Loucy (cell line): ENCODE data around the gene TM9SF3.

Source experiments
- H2AFZ ChIP-seq: fragments of 200-600 bp; sonication (generic); 2 replicates; pipeline ENCODE4 v1.6.0; 2016; ENCODE audit warnings: antibody characterized with exemption, mild to moderate bottlenecking, low read length, moderate library complexity
- H3F3A ChIP-seq: fragments of 200-600 bp; 2 replicates; pipeline ENCODE4 v1.6.0; 2016; ENCODE audit warnings: antibody characterized with exemption, low read depth, mild to moderate bottlenecking
- H3K27me3 ChIP-seq: fragments of 200-600 bp; sonication (generic); 2 replicates; pipeline ENCODE4 v1.6.1; 2014; ENCODE audit warnings: low read length, mild to moderate bottlenecking; ENCODE audit not compliant: insufficient read depth, poor library complexity, severe bottlenecking
- H3K36me3 ChIP-seq: fragments of 200-600 bp; sonication (generic); 2 replicates; pipeline ENCODE4 v1.6.1; 2016; ENCODE audit warnings: low read length; ENCODE audit not compliant: insufficient read depth
- H3K4me1 ChIP-seq: fragments of 200-600 bp; sonication (generic); 2 replicates; pipeline ENCODE4 v1.5.1; 2014; ENCODE audit warnings: low read length, mild to moderate bottlenecking; ENCODE audit not compliant: insufficient read depth, poor library complexity, severe bottlenecking
- H3K4me2 ChIP-seq: fragments of 200-600 bp; sonication (generic); 2 replicates; pipeline ENCODE4 v1.6.0; 2014; ENCODE audit warnings: antibody characterized with exemption, low read length, low read depth, mild to moderate bottlenecking; ENCODE audit not compliant: poor library complexity, severe bottlenecking
- H3K4me3 ChIP-seq: fragments of 200-600 bp; sonication (generic); 2 replicates; pipeline ENCODE4 v1.5.1; 2014; ENCODE audit warnings: low read length, mild to moderate bottlenecking, mixed read lengths; ENCODE audit not compliant: poor library complexity, severe bottlenecking
- H3K79me2 ChIP-seq: fragments of 200-600 bp; sonication (generic); 2 replicates; pipeline ENCODE4 v1.6.1; 2014; ENCODE audit warnings: low read length; ENCODE audit not compliant: insufficient read depth
- H3K9ac ChIP-seq: fragments of 200-600 bp; sonication (generic); 2 replicates; pipeline ENCODE4 v1.6.0; 2014; ENCODE audit warnings: mild to moderate bottlenecking, low read depth, low read length, moderate library complexity; ENCODE audit not compliant: poor library complexity, severe bottlenecking
- H3K9me2 ChIP-seq: fragments of 200-600 bp; sonication (generic); replicated peaks from 2 replicates; pipeline ENCODE4 v1.6.1; 2016; ENCODE audit warnings: low read depth, low read length, mixed read lengths
- H3K9me3 ChIP-seq: fragments of 200-600 bp; sonication (generic); 2 replicates; pipeline ENCODE4 v1.6.1; 2014; ENCODE audit warnings: mild to moderate bottlenecking, antibody characterized with exemption, low read length, low read depth; ENCODE audit not compliant: insufficient read depth
- H4K20me1 ChIP-seq: fragments of 200-600 bp; sonication (generic); 2 replicates; pipeline ENCODE4 v1.6.0; 2014; ENCODE audit warnings: antibody characterized with exemption, low read length, mild to moderate bottlenecking; ENCODE audit not compliant: insufficient read depth, poor library complexity, severe bottlenecking
- CTCF ChIP-seq: fragments of 200-600 bp; sonication (generic); conservative IDR thresholded peaks from 2 replicates; pipeline ENCODE4 v1.5.1; 2014; ENCODE audit warnings: mild to moderate bottlenecking, antibody characterized with exemption, low read length
- EZH2phosphoT487 ChIP-seq: fragments of 200-600 bp; IDR thresholded peaks from 2 replicates; pipeline ENCODE4 v1.6.1; 2018; ENCODE audit warnings: antibody characterized with exemption, mild to moderate bottlenecking, moderate library complexity, borderline replicate concordance

Gene TM9SF3

GRCh38 chr10:96598846-96599245 lies 12.0 kb upstream of the TM9SF3 start:
- no peak overlapping the region for H2AFZ ChIP-seq
- no peaks in the 10 kb centered on the region for H3K9me3 ChIP-seq
- H3K4me3 ChIP-seq, result no peak overlapping the region
- no peaks in the 10 kb centered on the region for H3K4me1 ChIP-seq
- no peak overlapping the region for H3K4me2 ChIP-seq
- no peak overlapping the region for H3K9ac ChIP-seq
- H3K36me3 ChIP-seq, result peaks cover 50% of the 10 kb centered on the region; the same call in 1 of the 2 replicates
- no peaks in the 10 kb centered on the region for H3K79me2 ChIP-seq
- TF ChIP-seq EZH2phosphoT487 (no peak), CTCF (no peak)
- H3K27me3 ChIP-seq, result no peaks in the 10 kb centered on the region
- H3F3A ChIP-seq, result no peaks in the 10 kb centered on the region
- H3K9me2 ChIP-seq, result no peaks in the 10 kb centered on the region
- H4K20me1 ChIP-seq, result no peaks in the 10 kb centered on the region

GRCh38 chr10:96596422-96597407 lies 9.9 kb upstream of the TM9SF3 start:
- Histone ChIP-seq H3K4me1 (no peaks in the 10 kb centered on the region), H3K9ac (no peak overlapping the region), H3K9me2 (no peaks in the 10 kb centered on the region), H3K4me2 (no peak overlapping the region), H2AFZ (no peak overlapping the region), H3K9me3 (no peaks in the 10 kb centered on the region), H3K27me3 (no peaks in the 10 kb centered on the region), H3K79me2 (no peaks in the 10 kb centered on the region), H4K20me1 (no peaks in the 10 kb centered on the region), H3F3A (no peaks in the 10 kb centered on the region), H3K36me3 (peaks cover 52% of the 10 kb centered on the region; the same call in 1 of the 2 replicates), H3K4me3 (no peak overlapping the region)
- TF ChIP-seq EZH2phosphoT487 (no peak), CTCF (no peak)

GRCh38 chr10:96595741-96596140 lies 8.9 kb upstream of the TM9SF3 start:
- H2AFZ ChIP-seq, result no peak overlapping the region
- no peaks in the 10 kb centered on the region for H3K27me3 ChIP-seq
- no peaks in the 10 kb centered on the region for H3F3A ChIP-seq
- peaks cover 48% of the 10 kb centered on the region; the same call in 1 of the 2 replicates for H3K36me3 ChIP-seq
- H3K4me1 ChIP-seq, result no peaks in the 10 kb centered on the region
- H3K9me2 ChIP-seq, result no peaks in the 10 kb centered on the region
- no peak overlapping the region for H3K9ac ChIP-seq
- H4K20me1 ChIP-seq, result no peaks in the 10 kb centered on the region
- no peak overlapping the region for H3K4me3 ChIP-seq
- H3K9me3 ChIP-seq, result no peaks in the 10 kb centered on the region
- H3K79me2 ChIP-seq, result no peaks in the 10 kb centered on the region
- H3K4me2 ChIP-seq, result no peak overlapping the region
- no peak for TF ChIP-seq EZH2phosphoT487
- TF ChIP-seq CTCF, result no peak
